Activated B cell treated with CpG ODN at 0.5 μM for 24 hours (primary cell): Measurements from ENCODE around the gene SYNE2. TPM values are rescaled to one million over a fixed set of nuclear protein-coding genes. Genes with fewer than 3 reads are reported as not detected.

ENCODE experiments used
- ATAC-seq: fragments of 200-7000 bp; cut with Tn5 transposase; one replicate; pipeline ENCODE4 v1.10.0; 2021; ENCODE audit warnings: low read depth, mild to moderate bottlenecking, moderate library complexity
- CTCF ChIA-PET: fragments of 350-600 bp; sonication (Branson Sonifier 250); formaldehyde crosslinking; loops from one replicate; lab custom pipeline; 2021; ENCODE audit warnings: antibody characterized with exemption; lab: Charles Lee
- POLR2A ChIA-PET: fragments of 350-600 bp; sonication (Branson Sonifier 250); formaldehyde crosslinking; loops from one replicate; lab custom pipeline; 2021; ENCODE audit warnings: antibody characterized with exemption; lab: Charles Lee
- DNase-seq: peaks from one replicate; pipeline ENCODE4 v3.0.0; 2022
- H3K27ac Mint-ChIP-seq: one replicate; pipeline ENCODE4 v1.8.0; 2020; ENCODE audit warnings: mixed read lengths
- H3K27me3 Mint-ChIP-seq: one replicate; pipeline ENCODE4 v1.8.0; 2021; ENCODE audit warnings: mixed read lengths
- H3K36me3 Mint-ChIP-seq: one replicate; pipeline ENCODE4 v1.8.0; 2021; ENCODE audit warnings: low read depth, mixed read lengths
- H3K4me1 Mint-ChIP-seq: one replicate; pipeline ENCODE4 v1.8.0; 2021; ENCODE audit warnings: mixed read lengths
- H3K4me3 Mint-ChIP-seq: one replicate; pipeline ENCODE4 v1.8.0; 2020; ENCODE audit warnings: mild to moderate bottlenecking, mixed read lengths
- H3K9me3 Mint-ChIP-seq: one replicate; pipeline ENCODE4 v1.8.0; 2020; ENCODE audit warnings: mixed read lengths
- intact Hi-C: fragments of 100-400 bp; cut with micrococcal nuclease; formaldehyde crosslinking; loops from one replicate; pipeline ENCODE4 v1.15.1; 2024
- total RNA-seq: library from RNA; stranded (reverse); gene quantifications from 2 replicates; pipeline ENCODE4 v1.2.3, GENCODE V29; 2022
- TF ChIP-seq, protein P1 (sequence below): fragments of 200-600 bp; IDR thresholded peaks from one replicate; pipeline ENCODE4 v1.8.0; 2022; ENCODE audit warnings: antibody characterized with exemption, mild to moderate bottlenecking

SYNE2 gene
- total RNA-seq, 1 donor from 2014 or later, result 40.1 TPM

DNA sequence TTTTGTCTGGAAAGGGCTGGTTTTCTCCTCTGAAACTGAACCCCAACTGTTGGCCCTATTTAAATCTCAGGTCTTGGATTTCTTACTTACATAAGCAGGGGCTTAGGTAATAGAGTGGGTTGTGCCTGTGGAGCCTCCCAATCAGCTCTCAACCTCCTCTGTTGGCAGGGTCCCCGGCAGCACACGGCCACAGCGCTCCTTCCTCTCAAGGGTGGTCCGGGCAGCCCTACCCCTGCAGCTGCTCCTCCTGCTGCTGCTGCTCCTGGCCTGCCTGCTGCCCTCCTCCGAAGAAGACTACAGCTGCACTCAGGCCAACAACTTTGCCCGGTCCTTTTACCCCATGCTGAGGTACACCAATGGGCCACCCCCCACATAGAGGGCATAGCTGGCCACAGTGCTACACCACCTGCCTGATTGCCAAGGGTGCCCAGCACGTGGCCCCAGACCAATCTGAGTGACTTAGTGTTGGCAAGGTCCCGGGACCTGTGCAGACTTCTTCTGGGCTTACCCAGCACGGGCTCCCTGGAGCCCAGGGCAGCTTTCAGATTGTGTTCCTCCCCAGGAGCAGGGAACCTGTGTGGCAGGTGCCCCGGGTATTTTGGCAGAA lies 372.4 kb downstream of the SYNE2 start:
- H3K27ac Mint-ChIP-seq, result no peak overlapping the region
- H3K4me1 Mint-ChIP-seq, result peaks cover 33% of the 10 kb centered on the region
- peaks cover 64% of the 10 kb centered on the region for H3K36me3 Mint-ChIP-seq
- ChIA-PET CTCF (interaction anchor here (1.0 kb wide), 1 partner anchor 70 kb away, joined by 4 read pairs; the partner anchor contains the start of gene ESR2), POLR2A (interaction anchor here (7.2 kb wide), 1 partner anchor 10 kb away, joined by 51 read pairs; no protein-coding TSS in a partner anchor)
- DNase-seq (no peak), ATAC-seq (no peak)
- no peaks in the 10 kb centered on the region for H3K27me3 Mint-ChIP-seq
- H3K4me3 Mint-ChIP-seq, result no peak overlapping the region
- H3K9me3 Mint-ChIP-seq, result no peaks in the 10 kb centered on the region
- intact Hi-C loops, result no loop called here
- TF ChIP-seq, protein P1, sequence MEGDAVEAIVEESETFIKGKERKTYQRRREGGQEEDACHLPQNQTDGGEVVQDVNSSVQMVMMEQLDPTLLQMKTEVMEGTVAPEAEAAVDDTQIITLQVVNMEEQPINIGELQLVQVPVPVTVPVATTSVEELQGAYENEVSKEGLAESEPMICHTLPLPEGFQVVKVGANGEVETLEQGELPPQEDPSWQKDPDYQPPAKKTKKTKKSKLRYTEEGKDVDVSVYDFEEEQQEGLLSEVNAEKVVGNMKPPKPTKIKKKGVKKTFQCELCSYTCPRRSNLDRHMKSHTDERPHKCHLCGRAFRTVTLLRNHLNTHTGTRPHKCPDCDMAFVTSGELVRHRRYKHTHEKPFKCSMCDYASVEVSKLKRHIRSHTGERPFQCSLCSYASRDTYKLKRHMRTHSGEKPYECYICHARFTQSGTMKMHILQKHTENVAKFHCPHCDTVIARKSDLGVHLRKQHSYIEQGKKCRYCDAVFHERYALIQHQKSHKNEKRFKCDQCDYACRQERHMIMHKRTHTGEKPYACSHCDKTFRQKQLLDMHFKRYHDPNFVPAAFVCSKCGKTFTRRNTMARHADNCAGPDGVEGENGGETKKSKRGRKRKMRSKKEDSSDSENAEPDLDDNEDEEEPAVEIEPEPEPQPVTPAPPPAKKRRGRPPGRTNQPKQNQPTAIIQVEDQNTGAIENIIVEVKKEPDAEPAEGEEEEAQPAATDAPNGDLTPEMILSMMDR, result no peak

DNA sequence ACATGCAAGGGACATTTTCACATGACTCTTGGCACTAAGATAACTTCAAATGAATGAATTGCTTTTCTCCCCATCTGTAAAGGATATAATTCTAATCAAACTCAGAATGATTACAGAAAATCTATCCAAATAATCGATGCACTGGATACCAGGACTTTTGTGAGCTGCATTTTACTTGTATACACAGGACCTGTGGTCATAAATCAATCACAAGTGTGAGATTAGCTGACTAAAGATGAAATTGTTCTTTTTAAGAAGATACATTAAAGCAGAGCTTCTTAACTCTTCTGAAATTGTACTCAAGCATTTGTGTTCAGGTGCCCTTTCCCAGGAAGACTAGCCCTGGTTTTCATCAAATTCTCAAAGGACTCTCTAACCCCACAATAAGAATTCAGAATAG lies 375.1 kb downstream of the SYNE2 start:
- ChIA-PET CTCF (no interaction called here), POLR2A (interaction anchor here (0.9 kb wide), 1 partner anchor 17 kb away, joined by 3 read pairs; no protein-coding TSS in a partner anchor)
- TF ChIP-seq, protein P1, result no peak
- H3K27me3 Mint-ChIP-seq, result no peaks in the 10 kb centered on the region
- no peaks in the 10 kb centered on the region for H3K9me3 Mint-ChIP-seq
- H3K4me1 Mint-ChIP-seq, result peaks cover 28% of the 10 kb centered on the region
- H3K27ac Mint-ChIP-seq, result no peak overlapping the region
- DNase-seq, result no peak
- ATAC-seq, result no peak
- intact Hi-C loops, result no loop called here
- H3K4me3 Mint-ChIP-seq, result no peak overlapping the region
- H3K36me3 Mint-ChIP-seq, result peaks cover 52% of the 10 kb centered on the region

DNA sequence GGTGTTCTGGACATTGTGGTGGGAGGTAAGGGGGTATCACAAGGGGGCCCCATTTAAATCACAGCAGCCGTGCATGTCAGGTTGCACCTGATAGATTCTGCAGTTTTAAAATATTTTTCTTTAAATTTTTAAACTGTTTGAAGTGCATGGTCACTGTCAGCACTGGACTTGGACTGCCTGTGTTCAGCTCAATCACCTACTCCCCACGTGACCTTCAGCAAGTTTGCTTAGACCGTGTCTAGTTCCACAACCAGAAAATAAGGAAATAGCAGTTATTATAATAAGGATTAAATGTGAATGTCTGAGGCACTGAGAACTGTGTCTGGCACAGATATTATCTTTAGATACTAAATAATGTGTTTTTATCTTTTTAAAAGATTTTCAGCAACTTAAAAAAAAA lies 376.7 kb downstream of the SYNE2 start:
- H3K9me3 Mint-ChIP-seq, result no peaks in the 10 kb centered on the region
- TF ChIP-seq, protein P1, result no peak
- ChIA-PET POLR2A (no interaction called here), CTCF (no interaction called here)
- no peak overlapping the region for H3K4me3 Mint-ChIP-seq
- H3K36me3 Mint-ChIP-seq, result peaks cover 38% of the 10 kb centered on the region
- ATAC-seq (no peak), DNase-seq (no peak)
- no peak overlapping the region for H3K27ac Mint-ChIP-seq
- peaks cover 36% of the 10 kb centered on the region for H3K4me1 Mint-ChIP-seq
- intact Hi-C loops, result no loop called here
- H3K27me3 Mint-ChIP-seq, result no peaks in the 10 kb centered on the region

DNA sequence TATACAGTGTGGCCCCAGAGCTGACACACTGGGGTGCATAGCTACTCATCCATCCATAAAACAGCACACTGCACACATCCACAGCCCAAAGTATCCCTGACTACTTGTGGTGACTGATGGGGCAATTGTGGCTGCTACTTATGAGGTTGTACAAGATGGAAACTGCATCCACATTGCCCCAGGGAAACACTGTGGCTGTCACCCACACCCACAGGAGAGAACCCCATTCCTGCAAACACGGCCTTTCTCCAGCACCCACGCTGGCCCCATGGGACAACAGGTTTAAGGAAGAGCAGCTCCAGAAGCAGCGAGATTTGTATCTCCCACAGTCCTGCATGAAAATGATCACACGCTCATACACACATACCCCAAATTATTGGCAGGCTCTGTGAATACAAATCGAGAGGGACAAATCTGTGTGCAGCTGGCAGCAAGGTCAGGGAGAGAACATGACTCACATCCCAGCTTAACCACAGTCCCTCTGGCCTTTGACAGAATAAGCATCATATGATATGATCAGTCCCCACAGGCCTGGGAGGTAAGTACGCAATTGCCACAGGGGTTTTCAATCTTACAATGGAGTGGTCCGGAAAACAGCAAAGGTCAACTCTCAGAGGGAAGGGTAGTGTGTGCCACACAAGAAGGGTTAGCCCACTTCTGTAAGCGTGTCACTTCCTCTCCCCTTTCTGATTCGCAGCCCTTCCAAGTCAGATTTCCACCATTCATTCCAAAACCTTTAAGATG lies 379.5 kb downstream of the SYNE2 start:
- Mint-ChIP-seq H3K27ac (peak overlapping the region; percentile 97), H3K36me3 (peaks cover 21% of the 10 kb centered on the region), H3K9me3 (no peaks in the 10 kb centered on the region), H3K4me1 (peaks cover 61% of the 10 kb centered on the region), H3K27me3 (no peaks in the 10 kb centered on the region), H3K4me3 (peak overlapping the region; percentile 53)
- ChIA-PET CTCF (interaction anchor here (0.9 to 2.1 kb wide), 4 partner anchors 10 to 71 kb away, joined by 3 to 6 read pairs (median 5); no protein-coding TSS in a partner anchor), POLR2A (interaction anchor here (0.5 to 2.1 kb wide), 9 partner anchors 9 to 363 kb away, joined by 3 to 10 read pairs (median 4); no protein-coding TSS in a partner anchor)
- DNase-seq (no peak), ATAC-seq (peak; percentile 11)
- TF ChIP-seq, protein P1, result no peak
- intact Hi-C loops, result loop anchor here (1.0 kb wide), 1 partner anchor 11 kb away; no protein-coding TSS in a partner anchor

DNA sequence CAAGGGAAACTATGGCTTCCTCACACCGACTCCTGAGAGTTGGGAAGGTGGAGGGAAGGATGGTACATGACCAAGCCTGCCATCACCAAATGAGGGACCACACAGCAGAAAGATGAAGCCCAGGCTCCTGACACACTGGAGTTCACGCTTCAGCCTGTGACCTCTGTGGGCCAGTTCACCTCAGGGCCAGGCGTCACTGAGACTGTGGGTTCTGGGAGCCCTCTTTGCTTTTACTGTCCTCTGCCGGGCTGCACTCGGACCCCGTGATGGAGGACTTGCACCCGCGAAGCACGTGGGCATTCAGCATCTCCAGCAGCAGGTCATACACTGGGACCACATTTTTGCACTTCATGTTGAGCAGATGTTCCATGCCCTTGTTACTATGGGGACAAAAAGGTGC lies 380.1 kb downstream of the SYNE2 start:
- peaks cover 14% of the 10 kb centered on the region for H3K36me3 Mint-ChIP-seq
- ChIA-PET POLR2A (interaction anchor here (1.0 to 3.5 kb wide), 6 partner anchors 10 to 62 kb away, joined by 4 to 70 read pairs (median 8); no protein-coding TSS in a partner anchor), CTCF (interaction anchor here (1.2 kb wide), 1 partner anchor 62 kb away, joined by 5 read pairs; no protein-coding TSS in a partner anchor)
- ATAC-seq (no peak), DNase-seq (no peak)
- no peaks in the 10 kb centered on the region for H3K27me3 Mint-ChIP-seq
- peak overlapping the region; percentile 97 for H3K27ac Mint-ChIP-seq
- peaks cover 64% of the 10 kb centered on the region for H3K4me1 Mint-ChIP-seq
- intact Hi-C loops, result loop anchor here (1.0 kb wide), 1 partner anchor 12 kb away; no protein-coding TSS in a partner anchor
- TF ChIP-seq, protein P1, result no peak
- peak overlapping the region; percentile 53 for H3K4me3 Mint-ChIP-seq
- H3K9me3 Mint-ChIP-seq, result no peaks in the 10 kb centered on the region
